OCI-LY7 (cell line): ENCODE results near the gene TMEM52B. TPM values are rescaled to one million over a fixed set of nuclear protein-coding genes. Genes with fewer than 3 reads are reported as not detected.
"Not testable (repeated sequence)": the region's sequence is repeated elsewhere in the genome, so short reads cannot be mapped to it uniquely, and the experiment has no call there.

Source experiments
- BruUV-seq: library from RNA; stranded (reverse); fragments of 400-500 nt; replicated peaks from 2 replicates; lab custom pipeline; 2021; lab: Mats Ljungman, UMichigan
- CTCF ChIA-PET: fragments of 300-600 bp; sonication (Branson Sonifier 250); formaldehyde crosslinking; loops from one replicate; lab custom pipeline; 2022; ENCODE audit warnings: antibody characterized with exemption; ENCODE audit not compliant: unreplicated experiment; lab: Charles Lee
- POLR2A ChIA-PET: fragments of 300-600 bp; sonication (Branson Sonifier 250); formaldehyde crosslinking; loops from one replicate; lab custom pipeline; 2022; ENCODE audit warnings: antibody characterized with exemption; lab: Charles Lee
- DNase-seq: peaks from one replicate; pipeline ENCODE4 v3.0.0-alpha.2; 2015; ENCODE audit warnings: low spot score
- H2AFZ ChIP-seq: fragments of 200-600 bp; sonication (generic), shearing (Covaris generic); 2 replicates; pipeline ENCODE4 v1.6.1; 2014; ENCODE audit warnings: mild to moderate bottlenecking, antibody characterized with exemption, low read length, moderate library complexity
- H3K27ac ChIP-seq: fragments of 200-600 bp; sonication (generic); 2 replicates; pipeline ENCODE4 v1.5.1; 2014; ENCODE audit warnings: mixed run types, low read depth, mild to moderate bottlenecking, moderate library complexity, low read length, inconsistent platforms; ENCODE audit not compliant: poor library complexity, severe bottlenecking
- H3K36me3 ChIP-seq: fragments of 200-600 bp; sonication (generic); 2 replicates; pipeline ENCODE4 v1.6.1; 2014; ENCODE audit warnings: mild to moderate bottlenecking, antibody characterized with exemption, low read length, moderate library complexity, mixed read lengths; ENCODE audit not compliant: insufficient read depth
- H3K4me1 ChIP-seq: fragments of 200-600 bp; sonication (generic); 2 replicates; pipeline ENCODE4 v1.5.1; 2014; ENCODE audit warnings: mild to moderate bottlenecking, low read length; ENCODE audit not compliant: insufficient read depth, poor library complexity, severe bottlenecking
- H3K4me2 ChIP-seq: fragments of 200-600 bp; sonication (generic); 2 replicates; pipeline ENCODE4 v1.6.1; 2014; ENCODE audit warnings: mild to moderate bottlenecking, low read length
- H3K4me3 ChIP-seq: fragments of 200-600 bp; sonication (generic); 2 replicates; pipeline ENCODE4 v1.5.1; 2014; ENCODE audit warnings: mild to moderate bottlenecking, low read depth, low read length; ENCODE audit not compliant: poor library complexity, severe bottlenecking
- H3K79me2 ChIP-seq: fragments of 200-600 bp; sonication (generic); 2 replicates; pipeline ENCODE4 v1.6.1; 2016; ENCODE audit warnings: low read depth, mild to moderate bottlenecking, low read length, moderate library complexity, mixed read lengths; ENCODE audit not compliant: insufficient read depth
- H3K9me2 ChIP-seq: fragments of 200-600 bp; sonication (generic); 2 replicates; pipeline ENCODE4 v1.6.1; 2016; ENCODE audit warnings: mild to moderate bottlenecking, low read length, mixed read lengths; ENCODE audit not compliant: insufficient read depth
- H3K9me3 ChIP-seq: fragments of 200-600 bp; sonication (generic); 2 replicates; pipeline ENCODE4 v1.6.1; 2014; ENCODE audit warnings: mild to moderate bottlenecking, mixed run types, low read length, mixed read lengths
- H4K20me1 ChIP-seq: fragments of 200-600 bp; sonication (generic); 2 replicates; pipeline ENCODE4 v1.6.1; 2014; ENCODE audit warnings: mild to moderate bottlenecking, antibody characterized with exemption, low read length, moderate library complexity, mixed read lengths; ENCODE audit not compliant: insufficient read depth
- EZH2phosphoT487 ChIP-seq: fragments of 200-600 bp; sonication (generic); IDR thresholded peaks from 2 replicates; pipeline ENCODE4 v1.6.1; 2018; ENCODE audit warnings: low read depth, borderline replicate concordance, mild to moderate bottlenecking, mixed run types, antibody characterized with exemption, low read length, moderate library complexity, mixed read lengths
- intact Hi-C: fragments of 100-400 bp; cut with micrococcal nuclease; formaldehyde crosslinking; loops from one replicate; pipeline ENCODE4 v1.10.0; 2022; ENCODE audit not compliant: unreplicated experiment
- total RNA-seq, 2 experiments: library from RNA; depleted of rRNA in 1 of 2; stranded (reverse); fragments of >200 nt in 1 of 2; shearing (Covaris generic) in 1 of 2; gene quantifications; 2 replicates each; pipeline ENCODE4 v1.2.3, GENCODE V29; 2014 to 2022
- TF ChIP-seq, protein P1 (sequence below): fragments of 200-600 bp; sonication (generic); conservative IDR thresholded peaks from 2 replicates; pipeline ENCODE4 v1.5.1; 2014; ENCODE audit warnings: mild to moderate bottlenecking, antibody characterized with exemption, low read length, moderate library complexity, mixed read lengths

The TMEM52B gene
- total RNA-seq, 2 experiments from 2014 or later = 0.21 TPM; not detected in 1

DNA sequence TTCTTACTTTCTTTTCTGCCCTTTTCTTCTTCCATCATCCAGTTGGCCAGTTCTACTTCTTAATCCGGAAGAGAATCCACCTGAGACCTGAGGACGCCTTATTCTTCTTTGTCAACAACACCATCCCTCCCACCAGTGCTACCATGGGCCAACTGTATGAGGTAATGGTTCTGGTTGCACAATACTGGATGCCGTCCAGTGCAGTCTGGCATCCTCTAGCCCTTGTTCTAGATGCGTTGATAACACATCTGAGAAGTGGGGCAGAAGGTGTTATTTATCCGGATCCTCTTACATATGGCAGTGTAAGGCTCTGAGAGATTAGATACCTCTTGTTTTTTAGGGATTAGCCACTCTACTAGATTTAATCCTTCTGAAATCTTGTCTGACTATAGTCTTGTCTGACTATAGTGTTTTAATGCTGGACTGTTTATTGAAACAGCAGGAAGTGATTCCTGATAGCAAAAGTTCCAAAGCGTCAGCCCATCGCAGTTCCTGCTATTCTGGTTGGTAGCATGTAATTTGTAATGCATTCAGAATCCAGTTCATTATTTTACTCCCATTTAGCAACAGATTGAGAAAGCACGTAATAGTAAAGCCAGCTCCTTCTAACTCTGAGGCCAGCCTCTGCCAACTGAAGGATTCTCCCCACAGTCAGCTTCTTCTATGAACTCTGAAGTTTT is 41.7 kb downstream of the TMEM52B start:
- CTCF ChIA-PET = no interaction called here
- H4K20me1 ChIP-seq = no peaks in the 10 kb centered on the region
- H3K79me2 ChIP-seq = peaks cover 22% of the 10 kb centered on the region; the same call in 1 of the 2 replicates
- no peak overlapping the region for H2AFZ ChIP-seq
- TF ChIP-seq, protein P1, sequence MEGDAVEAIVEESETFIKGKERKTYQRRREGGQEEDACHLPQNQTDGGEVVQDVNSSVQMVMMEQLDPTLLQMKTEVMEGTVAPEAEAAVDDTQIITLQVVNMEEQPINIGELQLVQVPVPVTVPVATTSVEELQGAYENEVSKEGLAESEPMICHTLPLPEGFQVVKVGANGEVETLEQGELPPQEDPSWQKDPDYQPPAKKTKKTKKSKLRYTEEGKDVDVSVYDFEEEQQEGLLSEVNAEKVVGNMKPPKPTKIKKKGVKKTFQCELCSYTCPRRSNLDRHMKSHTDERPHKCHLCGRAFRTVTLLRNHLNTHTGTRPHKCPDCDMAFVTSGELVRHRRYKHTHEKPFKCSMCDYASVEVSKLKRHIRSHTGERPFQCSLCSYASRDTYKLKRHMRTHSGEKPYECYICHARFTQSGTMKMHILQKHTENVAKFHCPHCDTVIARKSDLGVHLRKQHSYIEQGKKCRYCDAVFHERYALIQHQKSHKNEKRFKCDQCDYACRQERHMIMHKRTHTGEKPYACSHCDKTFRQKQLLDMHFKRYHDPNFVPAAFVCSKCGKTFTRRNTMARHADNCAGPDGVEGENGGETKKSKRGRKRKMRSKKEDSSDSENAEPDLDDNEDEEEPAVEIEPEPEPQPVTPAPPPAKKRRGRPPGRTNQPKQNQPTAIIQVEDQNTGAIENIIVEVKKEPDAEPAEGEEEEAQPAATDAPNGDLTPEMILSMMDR = no peak
- no peak for TF ChIP-seq EZH2phosphoT487
- POLR2A ChIA-PET = interaction anchor here (0.6 kb wide), 1 partner anchor 25 kb away, joined by 3 read pairs; no protein-coding TSS in a partner anchor
- peaks cover 88% of the 10 kb centered on the region for H3K36me3 ChIP-seq
- DNase-seq = no peak
- H3K27ac ChIP-seq = no peak overlapping the region
- H3K4me2 ChIP-seq = no peak overlapping the region
- H3K4me1 ChIP-seq = peaks cover 6% of the 10 kb centered on the region
- intact Hi-C loops = no loop called here
- H3K9me2 ChIP-seq = no peaks in the 10 kb centered on the region
- H3K4me3 ChIP-seq = no peak overlapping the region
- BruUV-seq = no TSS peak
- H3K9me3 ChIP-seq = no peaks in the 10 kb centered on the region

DNA sequence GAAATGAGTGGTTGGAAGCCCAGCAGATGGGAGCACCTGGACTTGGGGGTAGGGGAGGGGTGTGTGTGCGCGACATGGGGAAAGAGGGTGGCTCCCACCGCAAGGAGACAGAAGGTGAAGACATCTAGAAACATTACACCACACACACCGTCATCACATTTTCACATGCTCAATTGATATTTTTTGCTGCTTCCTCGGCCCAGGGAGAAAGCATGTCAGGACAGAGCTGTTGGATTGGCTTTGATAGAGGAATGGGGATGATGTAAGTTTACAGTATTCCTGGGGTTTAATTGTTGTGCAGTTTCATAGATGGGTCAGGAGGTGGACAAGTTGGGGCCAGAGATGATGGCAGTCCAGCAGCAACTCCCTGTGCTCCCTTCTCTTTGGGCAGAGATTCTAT is 43.0 kb downstream of the TMEM52B start:
- intact Hi-C loops = no loop called here
- Histone ChIP-seq H2AFZ (no peak overlapping the region), H3K79me2 (peaks cover 9% of the 10 kb centered on the region; the same call in 1 of the 2 replicates), H3K9me3 (no peaks in the 10 kb centered on the region), H3K4me2 (no peak overlapping the region), H3K27ac (no peak overlapping the region), H4K20me1 (no peaks in the 10 kb centered on the region), H3K36me3 (peaks cover 82% of the 10 kb centered on the region), H3K4me3 (no peak overlapping the region), H3K4me1 (peaks cover 9% of the 10 kb centered on the region), H3K9me2 (no peaks in the 10 kb centered on the region)
- ChIA-PET CTCF (interaction anchor here (0.6 kb wide), 1 partner anchor 8 kb away, joined by 3 read pairs; no protein-coding TSS in a partner anchor), POLR2A (no interaction called here)
- DNase-seq = no peak
- TF ChIP-seq EZH2phosphoT487 = no peak
- TF ChIP-seq, protein P1 = no peak
- BruUV-seq = no TSS peak

DNA sequence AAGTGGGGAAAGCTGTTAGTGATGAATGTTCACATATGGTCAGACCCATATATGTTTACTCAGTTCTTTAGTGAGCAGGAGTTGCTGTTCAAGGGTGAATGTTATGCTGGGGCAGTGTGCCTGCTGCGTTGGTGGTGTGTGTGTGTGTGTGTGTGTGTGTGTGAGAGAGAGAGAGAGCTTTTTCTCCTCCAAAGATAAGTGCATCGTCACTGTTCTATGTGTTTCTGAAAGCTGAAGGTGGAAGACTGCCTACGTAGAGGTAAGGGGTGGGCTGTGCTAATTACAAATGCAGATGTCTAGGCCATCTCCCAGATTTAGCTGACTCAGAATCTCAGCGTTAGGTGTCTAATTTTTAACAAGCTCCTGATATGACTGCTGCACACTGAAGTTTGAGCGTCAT is 44.4 kb downstream of the TMEM52B start:
- Histone ChIP-seq H3K36me3 (peaks cover 70% of the 10 kb centered on the region), H2AFZ (no peak overlapping the region), H3K4me3 (no peak overlapping the region), H3K27ac (no peak overlapping the region), H3K9me3 (no peaks in the 10 kb centered on the region), H4K20me1 (no peaks in the 10 kb centered on the region), H3K4me2 (no peak overlapping the region), H3K4me1 (peaks cover 22% of the 10 kb centered on the region), H3K79me2 (no peaks in the 10 kb centered on the region), H3K9me2 (no peaks in the 10 kb centered on the region)
- ChIA-PET POLR2A (interaction anchor here (1.1 kb wide), 1 partner anchor 19 kb away, joined by 3 read pairs; no protein-coding TSS in a partner anchor), CTCF (no interaction called here)
- TF ChIP-seq, protein P1 = no peak
- TF ChIP-seq EZH2phosphoT487 = no peak
- intact Hi-C loops = no loop called here
- no TSS peak for BruUV-seq
- DNase-seq = no peak

DNA sequence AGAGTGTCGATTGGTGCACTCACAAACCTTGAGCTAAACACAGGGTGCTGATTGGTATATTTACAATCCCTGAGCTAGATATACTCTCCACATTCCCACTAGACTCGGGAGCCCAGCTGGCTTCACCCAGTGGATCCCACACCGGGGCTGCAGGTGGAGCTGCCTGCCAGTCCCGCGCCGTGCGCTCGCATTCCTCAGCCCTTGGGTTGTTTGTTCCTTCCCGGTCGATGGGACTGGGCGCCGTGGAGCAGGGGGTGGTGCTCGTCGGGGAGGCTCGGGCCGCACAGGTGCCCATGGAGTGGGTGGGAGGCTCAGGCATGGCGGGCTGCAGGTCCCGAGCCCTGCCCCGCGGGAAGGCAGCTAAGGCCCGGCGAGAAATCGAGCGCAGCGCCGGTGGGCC is 46.6 kb downstream of the TMEM52B start:
- CTCF ChIA-PET, H2AFZ ChIP-seq, H3K27ac ChIP-seq, BruUV-seq, H3K4me3 ChIP-seq, H3K4me2 ChIP-seq, DNase-seq, H4K20me1 ChIP-seq, intact Hi-C loops, H3K9me3 ChIP-seq, H3K9me2 ChIP-seq, H3K79me2 ChIP-seq: not testable (repeated sequence)
- Histone ChIP-seq H3K36me3 (peaks cover 59% of the 10 kb centered on the region), H3K4me1 (peaks cover 37% of the 10 kb centered on the region)
- POLR2A ChIA-PET = interaction anchor here (0.8 kb wide), 1 partner anchor 16 kb away, joined by 3 read pairs; no protein-coding TSS in a partner anchor
